ENCODE measurements around the gene ZNF134. TPM values are rescaled to one million over a fixed set of nuclear protein-coding genes. Genes with fewer than 3 reads are reported as not detected.
A peak's percentile ranks its signal among the peaks of the same experiment; 100 is the strongest.

ZNF134 gene
- total and polyA plus RNA-seq, 9 of the 15 experiments (the other 6 are each of a cell fraction or from before 2014, with no cell fraction given) = 1.3 to 10.0 (median 5.7) TPM

DNA sequence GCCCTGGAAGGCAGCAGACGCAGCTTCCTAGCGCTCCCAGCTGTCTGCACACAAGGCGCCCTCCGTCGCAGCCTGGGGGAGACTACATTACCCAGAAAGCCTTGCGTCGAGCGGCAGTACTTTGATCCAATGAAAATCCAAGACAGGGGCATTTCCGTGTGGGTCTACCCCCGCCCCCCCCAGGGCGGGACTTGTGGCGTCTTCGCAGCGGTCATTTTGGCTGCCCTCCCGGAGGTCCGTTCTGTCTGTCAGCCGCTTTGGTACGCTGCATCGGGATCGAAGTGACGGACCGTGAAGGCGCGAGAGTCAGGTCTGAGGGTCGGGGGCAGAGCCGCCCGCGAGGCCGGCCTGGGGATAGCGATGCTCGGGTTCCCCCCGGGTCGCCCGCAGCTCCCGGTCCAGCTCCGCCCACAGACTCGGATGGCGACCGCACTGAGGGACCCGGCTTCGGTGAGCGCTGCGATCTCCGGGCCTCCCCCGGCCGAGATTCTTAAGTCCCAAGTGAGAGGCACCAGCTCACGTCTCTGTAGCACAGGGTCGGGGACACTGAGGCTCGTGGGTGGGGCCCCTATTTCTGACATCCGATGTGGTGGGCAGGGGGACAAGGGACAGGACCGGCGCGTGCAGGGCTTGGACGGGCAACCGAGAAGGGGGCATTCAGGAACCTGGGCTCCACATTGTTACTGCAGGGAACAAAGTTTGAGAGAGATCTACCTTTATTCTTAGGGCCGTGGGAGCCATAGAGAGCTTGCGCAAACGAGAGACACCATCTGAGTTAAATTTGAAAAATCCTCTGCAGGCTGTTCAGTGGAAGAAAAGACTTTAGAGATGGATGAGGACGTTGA, 19.2 kb downstream of the ZNF134 start, which contains the start of gene ZNF211 (continued):
- TF ChIP-seq, protein P1, sequence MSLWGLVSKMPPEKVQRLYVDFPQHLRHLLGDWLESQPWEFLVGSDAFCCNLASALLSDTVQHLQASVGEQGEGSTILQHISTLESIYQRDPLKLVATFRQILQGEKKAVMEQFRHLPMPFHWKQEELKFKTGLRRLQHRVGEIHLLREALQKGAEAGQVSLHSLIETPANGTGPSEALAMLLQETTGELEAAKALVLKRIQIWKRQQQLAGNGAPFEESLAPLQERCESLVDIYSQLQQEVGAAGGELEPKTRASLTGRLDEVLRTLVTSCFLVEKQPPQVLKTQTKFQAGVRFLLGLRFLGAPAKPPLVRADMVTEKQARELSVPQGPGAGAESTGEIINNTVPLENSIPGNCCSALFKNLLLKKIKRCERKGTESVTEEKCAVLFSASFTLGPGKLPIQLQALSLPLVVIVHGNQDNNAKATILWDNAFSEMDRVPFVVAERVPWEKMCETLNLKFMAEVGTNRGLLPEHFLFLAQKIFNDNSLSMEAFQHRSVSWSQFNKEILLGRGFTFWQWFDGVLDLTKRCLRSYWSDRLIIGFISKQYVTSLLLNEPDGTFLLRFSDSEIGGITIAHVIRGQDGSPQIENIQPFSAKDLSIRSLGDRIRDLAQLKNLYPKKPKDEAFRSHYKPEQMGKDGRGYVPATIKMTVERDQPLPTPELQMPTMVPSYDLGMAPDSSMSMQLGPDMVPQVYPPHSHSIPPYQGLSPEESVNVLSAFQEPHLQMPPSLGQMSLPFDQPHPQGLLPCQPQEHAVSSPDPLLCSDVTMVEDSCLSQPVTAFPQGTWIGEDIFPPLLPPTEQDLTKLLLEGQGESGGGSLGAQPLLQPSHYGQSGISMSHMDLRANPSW (CRISPR knock-in tag; IDR thresholded peaks at IDR 0.05) = no peak
- TF ChIP-seq JUND (IDR thresholded peaks at IDR 0.05; ENCODE audit: borderline replicate concordance, low read depth, low read length) (peak; percentile 45; the same call in 1 of the 2 replicates), JUND (tag; IDR thresholded peaks at IDR 0.05; ENCODE audit: borderline replicate concordance, low read depth, low read length) (no peak), ZNF140 (CRISPR knock-in tag; IDR thresholded peaks at IDR 0.05) (no peak), NR2C2 (CRISPR knock-in tag; IDR thresholded peaks at IDR 0.05) (no peak), NR2C2 (tag; IDR thresholded peaks at IDR 0.05) (peak; percentile 82), TAF7 (tag; IDR thresholded peaks at IDR 0.05) (0 out of 2 replicates have a peak, but pooled peaks have one; percentile 29), CXXC5 (CRISPR knock-in tag; IDR thresholded peaks at IDR 0.05) (peak; percentile 84), ZNF143 (CRISPR knock-in tag; IDR thresholded peaks at IDR 0.05) (peak; percentile 91), KDM4B (IDR thresholded peaks at IDR 0.05; ENCODE audit: borderline replicate concordance in 2 of 2, low read depth in 1 of 2) (peak in 1 of 2 experiments; percentile 81; a peak in 1 of 4 replicates), TAF1 (IDR thresholded peaks at IDR 0.05; ENCODE audit: control insufficient read depth, extremely low read depth, insufficient read depth, low read length, severe bottlenecking) (peak; percentile 39), MTA3 (IDR thresholded peaks at IDR 0.05; ENCODE audit: borderline replicate concordance) (peak; percentile 46; the same call in 1 of the 2 replicates), ZBTB7A (IDR thresholded peaks at IDR 0.05; ENCODE audit: borderline replicate concordance, control insufficient read depth, low read depth, low read length) (peak; percentile 61; the same call in 1 of the 2 replicates), RBBP5 (IDR thresholded peaks at IDR 0.05; ENCODE audit: borderline replicate concordance, insufficient read depth, low read length, poor library complexity, severe bottlenecking) (peak; percentile 82)
- TF ChIP-seq, protein P2, sequence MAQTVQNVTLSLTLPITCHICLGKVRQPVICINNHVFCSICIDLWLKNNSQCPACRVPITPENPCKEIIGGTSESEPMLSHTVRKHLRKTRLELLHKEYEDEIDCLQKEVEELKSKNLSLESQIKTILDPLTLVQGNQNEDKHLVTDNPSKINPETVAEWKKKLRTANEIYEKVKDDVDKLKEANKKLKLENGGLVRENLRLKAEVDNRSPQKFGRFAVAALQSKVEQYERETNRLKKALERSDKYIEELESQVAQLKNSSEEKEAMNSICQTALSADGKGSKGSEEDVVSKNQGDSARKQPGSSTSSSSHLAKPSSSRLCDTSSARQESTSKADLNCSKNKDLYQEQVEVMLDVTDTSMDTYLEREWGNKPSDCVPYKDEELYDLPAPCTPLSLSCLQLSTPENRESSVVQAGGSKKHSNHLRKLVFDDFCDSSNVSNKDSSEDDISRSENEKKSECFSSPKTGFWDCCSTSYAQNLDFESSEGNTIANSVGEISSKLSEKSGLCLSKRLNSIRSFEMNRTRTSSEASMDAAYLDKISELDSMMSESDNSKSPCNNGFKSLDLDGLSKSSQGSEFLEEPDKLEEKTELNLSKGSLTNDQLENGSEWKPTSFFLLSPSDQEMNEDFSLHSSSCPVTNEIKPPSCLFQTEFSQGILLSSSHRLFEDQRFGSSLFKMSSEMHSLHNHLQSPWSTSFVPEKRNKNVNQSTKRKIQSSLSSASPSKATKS (CRISPR knock-in tag; IDR thresholded peaks at IDR 0.05) = no peak
- TF ChIP-seq, protein P3, sequence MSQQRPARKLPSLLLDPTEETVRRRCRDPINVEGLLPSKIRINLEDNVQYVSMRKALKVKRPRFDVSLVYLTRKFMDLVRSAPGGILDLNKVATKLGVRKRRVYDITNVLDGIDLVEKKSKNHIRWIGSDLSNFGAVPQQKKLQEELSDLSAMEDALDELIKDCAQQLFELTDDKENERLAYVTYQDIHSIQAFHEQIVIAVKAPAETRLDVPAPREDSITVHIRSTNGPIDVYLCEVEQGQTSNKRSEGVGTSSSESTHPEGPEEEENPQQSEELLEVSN (IDR thresholded peaks at IDR 0.05; ENCODE audit: borderline replicate concordance in 1 of 2, extremely low read depth in 1 of 2, insufficient read depth in 1 of 2, insufficient read length in 1 of 2, low read depth in 1 of 2, low read length in 1 of 2, poor library complexity in 1 of 2, severe bottlenecking in 1 of 2) = peak in 1 of 2 experiments; percentile 13
- TF ChIP-seq, protein P4, sequence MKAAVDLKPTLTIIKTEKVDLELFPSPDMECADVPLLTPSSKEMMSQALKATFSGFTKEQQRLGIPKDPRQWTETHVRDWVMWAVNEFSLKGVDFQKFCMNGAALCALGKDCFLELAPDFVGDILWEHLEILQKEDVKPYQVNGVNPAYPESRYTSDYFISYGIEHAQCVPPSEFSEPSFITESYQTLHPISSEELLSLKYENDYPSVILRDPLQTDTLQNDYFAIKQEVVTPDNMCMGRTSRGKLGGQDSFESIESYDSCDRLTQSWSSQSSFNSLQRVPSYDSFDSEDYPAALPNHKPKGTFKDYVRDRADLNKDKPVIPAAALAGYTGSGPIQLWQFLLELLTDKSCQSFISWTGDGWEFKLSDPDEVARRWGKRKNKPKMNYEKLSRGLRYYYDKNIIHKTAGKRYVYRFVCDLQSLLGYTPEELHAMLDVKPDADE (conservative IDR thresholded peaks at IDR 0.05; ENCODE audit: control insufficient read depth, low read depth, low read length) = peak; percentile 86
